NB4 (cell line): ENCODE results near the gene TAGLN.
"Not testable (repeated sequence)": the region's sequence is repeated elsewhere in the genome, so short reads cannot be mapped to it uniquely, and the experiment has no call there.

Experiments used
- DNase-seq: peaks from one replicate; pipeline ENCODE4 v3.0.0; 2010; ENCODE audit warnings: low read depth
- H3K4me3 ChIP-seq: one replicate; pipeline ENCODE4 v1.5.1; 2011; ENCODE audit warnings: mild to moderate bottlenecking, low read depth, low read length, moderate library complexity
- CTCF ChIP-seq: IDR thresholded peaks from one replicate; pipeline ENCODE4 v1.5.1; 2012; ENCODE audit warnings: low read depth, low read length
- MAX ChIP-seq: IDR thresholded peaks from 2 replicates; pipeline ENCODE4 v1.6.1; 2011; ENCODE audit warnings: low read depth, low read length
- MYC ChIP-seq: IDR thresholded peaks from 2 replicates; pipeline ENCODE4 v1.6.1; 2011; ENCODE audit warnings: low read depth, low read length
- POLR2A ChIP-seq: IDR thresholded peaks from 2 replicates; pipeline ENCODE4 v1.6.1; 2011; ENCODE audit warnings: mild to moderate bottlenecking; ENCODE audit not compliant: insufficient read length; ENCODE audit errors: extremely low read depth

TAGLN gene

GRCh38 chr11:117204283-117205080, 5.3 kb downstream of the TAGLN start:
- TF ChIP-seq MAX (no peak), POLR2A (no peak), MYC (no peak), CTCF (no peak)
- no peak overlapping the region for H3K4me3 ChIP-seq
- DNase-seq: no peak

GRCh38 chr11:117205211-117205818, 6.1 kb downstream of the TAGLN start:
- TF ChIP-seq CTCF (no peak), MAX (no peak), POLR2A (no peak), MYC (no peak)
- H3K4me3 ChIP-seq: no peak overlapping the region
- no peak for DNase-seq

- not testable (repeated sequence) for DNase-seq, H3K4me3 ChIP-seq
These were observed 6.9 kb downstream of the TAGLN start for GRCh38 chr11:117206111-117206510.

GRCh38 chr11:117206859-117207258, 7.7 kb downstream of the TAGLN start:
- not testable (repeated sequence) for H3K4me3 ChIP-seq

GRCh38 chr11:117207481-117207880, 8.3 kb downstream of the TAGLN start:
- DNase-seq, H3K4me3 ChIP-seq: not testable (repeated sequence)

More at GRCh38 chr11:117206859-117207258, 7.7 kb downstream of the TAGLN start:
- not testable (repeated sequence) for DNase-seq

- DNase-seq, H3K4me3 ChIP-seq: not testable (repeated sequence)
These were observed 9.5 kb downstream of the TAGLN start for GRCh38 chr11:117208710-117209109.

GRCh38 chr11:117209351-117210125, 10.4 kb downstream of the TAGLN start:
- not testable (repeated sequence) for DNase-seq, H3K4me3 ChIP-seq

- no peak overlapping the region for H3K4me3 ChIP-seq
- DNase-seq: no peak
- TF ChIP-seq POLR2A: no peak
- TF ChIP-seq MAX: no peak
- no peak for TF ChIP-seq MYC
- TF ChIP-seq CTCF: no peak
These were observed 11.4 kb downstream of the TAGLN start for GRCh38 chr11:117210620-117211019.
